PC-3 (cell line): ENCODE results near the gene TAF3. TPM values are rescaled to one million over a fixed set of nuclear protein-coding genes. Genes with fewer than 3 reads are reported as not detected.

Experiments
- ATAC-seq: fragments of 200-7000 bp; cut with Tn5 transposase; 2 replicates; pipeline ENCODE4 v1.9.1; 2020; ENCODE audit warnings: mild to moderate bottlenecking, moderate library complexity
- BruUV-seq: library from RNA; stranded (reverse); fragments of 400-500 nt; replicated peaks from 2 replicates; lab custom pipeline; 2021; lab: Mats Ljungman, UMichigan
- CTCF ChIA-PET: fragments of 300-600 bp; sonication (Branson Sonifier 250); formaldehyde crosslinking; loops from one replicate; lab custom pipeline; 2022; ENCODE audit warnings: antibody characterized with exemption; lab: Charles Lee
- POLR2A ChIA-PET: fragments of 300-600 bp; sonication (Branson Sonifier 250); formaldehyde crosslinking; loops from one replicate; lab custom pipeline; 2022; ENCODE audit warnings: antibody characterized with exemption; ENCODE audit not compliant: unreplicated experiment; lab: Charles Lee
- DNase-seq: peaks from one replicate; pipeline ENCODE4 v3.0.0-alpha.2; 2015
- H2AFZ ChIP-seq: fragments of 300-600 bp; sonication (generic); 2 replicates; pipeline ENCODE4 v1.6.0; 2016; ENCODE audit warnings: antibody characterized with exemption, low read length
- H3F3A ChIP-seq: fragments of 300-600 bp; sonication (generic); one replicate; pipeline ENCODE4 v1.6.0; 2017; ENCODE audit warnings: antibody characterized with exemption, low read length, control low read depth, mild to moderate bottlenecking; ENCODE audit not compliant: unreplicated experiment
- H3K27ac ChIP-seq: fragments of 300-600 bp; sonication (generic); 2 replicates; pipeline ENCODE4 v1.5.1; 2016; ENCODE audit warnings: mild to moderate bottlenecking, low read length
- H3K27me3 ChIP-seq: fragments of 300-600 bp; sonication (generic); 2 replicates; pipeline ENCODE4 v1.6.1; 2016; ENCODE audit warnings: low read length, mixed read lengths
- H3K36me3 ChIP-seq: fragments of 300-600 bp; sonication (generic); 2 replicates; pipeline ENCODE4 v1.6.1; 2016; ENCODE audit warnings: low read depth, mixed run types, low read length, mixed read lengths
- H3K4me1 ChIP-seq: fragments of 300-600 bp; sonication (generic); 2 replicates; pipeline ENCODE4 v1.5.1; 2016; ENCODE audit warnings: low read length; ENCODE audit not compliant: insufficient read depth
- H3K4me2 ChIP-seq: fragments of 300-600 bp; sonication (generic); 2 replicates; pipeline ENCODE4 v1.6.0; 2016; ENCODE audit warnings: low read length
- H3K4me3 ChIP-seq: fragments of 300-600 bp; sonication (generic); 2 replicates; pipeline ENCODE4 v1.5.1; 2016; ENCODE audit warnings: mild to moderate bottlenecking, low read length, mixed read lengths
- H3K79me2 ChIP-seq: fragments of 300-600 bp; sonication (generic); 2 replicates; pipeline ENCODE4 v1.6.1; 2017; ENCODE audit warnings: low read length, mixed read lengths
- H3K9ac ChIP-seq: fragments of 300-600 bp; sonication (generic); 2 replicates; pipeline ENCODE4 v1.6.0; 2016; ENCODE audit warnings: mild to moderate bottlenecking, low read length
- H3K9me2 ChIP-seq: fragments of 300-600 bp; sonication (generic); replicated peaks from 2 replicates; pipeline ENCODE4 v1.6.1; 2016; ENCODE audit warnings: mixed run types, low read length, mixed read lengths
- H3K9me3 ChIP-seq: fragments of 300-600 bp; sonication (generic); 2 replicates; pipeline ENCODE4 v1.6.1; 2016; ENCODE audit warnings: low read length, mixed read lengths
- H4K20me1 ChIP-seq: fragments of 300-600 bp; sonication (generic); 2 replicates; pipeline ENCODE4 v1.6.1; 2016; ENCODE audit warnings: low read length, mixed read lengths
- EZH2 ChIP-seq: fragments of 300-600 bp; sonication (generic); IDR thresholded peaks from one replicate; pipeline ENCODE4 v1.6.1; 2017; ENCODE audit warnings: antibody characterized with exemption, mild to moderate bottlenecking, low read length; ENCODE audit not compliant: unreplicated experiment
- EZH2phosphoT487 ChIP-seq: fragments of 300-600 bp; sonication (generic); IDR thresholded peaks from 2 replicates; pipeline ENCODE4 v1.6.1; 2018; ENCODE audit warnings: mild to moderate bottlenecking, antibody characterized with exemption, low read length, borderline replicate concordance
- intact Hi-C: fragments of 100-400 bp; cut with micrococcal nuclease; formaldehyde crosslinking; loops from 2 replicates; pipeline ENCODE4 v1.9.0; 2023
- total RNA-seq: library from RNA; depleted of rRNA; stranded (reverse); fragments of >200 nt; gene quantifications from 2 replicates; pipeline ENCODE4 v1.2.3, GENCODE V29; 2014
- TF ChIP-seq, protein P1 (sequence below): fragments of 300-600 bp; sonication (generic); conservative IDR thresholded peaks from 2 replicates; pipeline ENCODE4 v1.5.1; 2017; ENCODE audit warnings: antibody characterized with exemption, low read depth, mild to moderate bottlenecking, low read length

Gene TAF3
- total RNA-seq, 1 experiment from 2014 or later, result 2.0 TPM

- no peaks in the 10 kb centered on the region for H3F3A ChIP-seq
- POLR2A ChIA-PET, result no interaction called here
- H3K36me3 ChIP-seq, result no peaks in the 10 kb centered on the region
- H2AFZ ChIP-seq, result no peak overlapping the region
- H3K4me3 ChIP-seq, result no peak overlapping the region
- H3K9me2 ChIP-seq, result no peaks in the 10 kb centered on the region
- no peak for TF ChIP-seq EZH2phosphoT487
- peaks cover 4% of the 10 kb centered on the region; the same call in 1 of the 2 replicates for H3K4me1 ChIP-seq
- BruUV-seq, result no TSS peak
- H4K20me1 ChIP-seq, result no peaks in the 10 kb centered on the region
- no peaks in the 10 kb centered on the region for H3K79me2 ChIP-seq
- intact Hi-C loops, result no loop called here
- H3K9ac ChIP-seq, result no peak overlapping the region
- H3K27ac ChIP-seq, result no peak overlapping the region
- CTCF ChIA-PET, result no interaction called here
- H3K4me2 ChIP-seq, result no peak overlapping the region
- H3K9me3 ChIP-seq, result no peaks in the 10 kb centered on the region
- peaks cover 2% of the 10 kb centered on the region; the same call in 1 of the 2 replicates for H3K27me3 ChIP-seq
- ATAC-seq, result no peak
- DNase-seq, result no peak
Measured at GRCh38 chr10:8047452-8048280, 229.4 kb downstream of the TAF3 start.

- H3K27ac ChIP-seq, result no peak overlapping the region
- no peak for DNase-seq
- no peaks in the 10 kb centered on the region for H3K79me2 ChIP-seq
- peak overlapping the region; percentile 88 for H3K4me2 ChIP-seq
- no TSS peak for BruUV-seq
- no peak for ATAC-seq
- H3K9me3 ChIP-seq, result no peaks in the 10 kb centered on the region
- H3K4me1 ChIP-seq, result peaks cover 4% of the 10 kb centered on the region; the same call in 1 of the 2 replicates
- CTCF ChIA-PET, result interaction anchor here (0.6 kb wide), 1 partner anchor 11 kb away, joined by 3 read pairs; no protein-coding TSS in a partner anchor
- no peaks in the 10 kb centered on the region for H3K27me3 ChIP-seq
- POLR2A ChIA-PET, result no interaction called here
- H3K9me2 ChIP-seq, result no peaks in the 10 kb centered on the region
- no peaks in the 10 kb centered on the region for H4K20me1 ChIP-seq
- H3K36me3 ChIP-seq, result no peaks in the 10 kb centered on the region
- H3K4me3 ChIP-seq, result peak overlapping the region; percentile 67; the same call in 1 of the 2 replicates
- intact Hi-C loops, result no loop called here
- no peak overlapping the region for H3K9ac ChIP-seq
- H3F3A ChIP-seq, result no peaks in the 10 kb centered on the region
- TF ChIP-seq EZH2phosphoT487 (no peak), EZH2 (no peak)
- TF ChIP-seq, protein P1, sequence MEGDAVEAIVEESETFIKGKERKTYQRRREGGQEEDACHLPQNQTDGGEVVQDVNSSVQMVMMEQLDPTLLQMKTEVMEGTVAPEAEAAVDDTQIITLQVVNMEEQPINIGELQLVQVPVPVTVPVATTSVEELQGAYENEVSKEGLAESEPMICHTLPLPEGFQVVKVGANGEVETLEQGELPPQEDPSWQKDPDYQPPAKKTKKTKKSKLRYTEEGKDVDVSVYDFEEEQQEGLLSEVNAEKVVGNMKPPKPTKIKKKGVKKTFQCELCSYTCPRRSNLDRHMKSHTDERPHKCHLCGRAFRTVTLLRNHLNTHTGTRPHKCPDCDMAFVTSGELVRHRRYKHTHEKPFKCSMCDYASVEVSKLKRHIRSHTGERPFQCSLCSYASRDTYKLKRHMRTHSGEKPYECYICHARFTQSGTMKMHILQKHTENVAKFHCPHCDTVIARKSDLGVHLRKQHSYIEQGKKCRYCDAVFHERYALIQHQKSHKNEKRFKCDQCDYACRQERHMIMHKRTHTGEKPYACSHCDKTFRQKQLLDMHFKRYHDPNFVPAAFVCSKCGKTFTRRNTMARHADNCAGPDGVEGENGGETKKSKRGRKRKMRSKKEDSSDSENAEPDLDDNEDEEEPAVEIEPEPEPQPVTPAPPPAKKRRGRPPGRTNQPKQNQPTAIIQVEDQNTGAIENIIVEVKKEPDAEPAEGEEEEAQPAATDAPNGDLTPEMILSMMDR, result no peak
- no peak overlapping the region for H2AFZ ChIP-seq
Measured at GRCh38 chr10:8048281-8049008, 230.1 kb downstream of the TAF3 start.

GRCh38 chr10:8049045-8049864 is 230.9 kb downstream of the TAF3 start:
- BruUV-seq, result no TSS peak
- Histone ChIP-seq H3K9me2 (no peaks in the 10 kb centered on the region), H3K4me1 (peaks cover 4% of the 10 kb centered on the region; the same call in 1 of the 2 replicates), H3K9me3 (no peaks in the 10 kb centered on the region), H3K79me2 (no peaks in the 10 kb centered on the region), H3K9ac (peak overlapping the region; percentile 63), H4K20me1 (no peaks in the 10 kb centered on the region), H3K4me3 (peak overlapping the region; percentile 67), H3K36me3 (no peaks in the 10 kb centered on the region), H3F3A (no peaks in the 10 kb centered on the region), H3K4me2 (peak overlapping the region; percentile 88), H2AFZ (peak overlapping the region; percentile 78; the same call in 1 of the 2 replicates), H3K27me3 (no peaks in the 10 kb centered on the region), H3K27ac (no peak overlapping the region)
- ChIA-PET CTCF (interaction anchor here (0.5 to 0.6 kb wide), 3 partner anchors 10 to 419 kb away, joined by 3 read pairs; no protein-coding TSS in a partner anchor), POLR2A (no interaction called here)
- no peak for ATAC-seq
- TF ChIP-seq EZH2phosphoT487 (no peak), EZH2 (no peak)
- TF ChIP-seq, protein P1, result no peak
- DNase-seq, result peak; percentile 8
- intact Hi-C loops, result no loop called here
